Amygdala (tissue), 56 donors: ENCODE results near the gene TEKT3.

ENCODE experiments used
- DNase-seq, 56 donors: peaks; one replicate each; lab custom pipeline; 2025; lab: John Stamatoyannopoulos, UW

The TEKT3 gene

DNA sequence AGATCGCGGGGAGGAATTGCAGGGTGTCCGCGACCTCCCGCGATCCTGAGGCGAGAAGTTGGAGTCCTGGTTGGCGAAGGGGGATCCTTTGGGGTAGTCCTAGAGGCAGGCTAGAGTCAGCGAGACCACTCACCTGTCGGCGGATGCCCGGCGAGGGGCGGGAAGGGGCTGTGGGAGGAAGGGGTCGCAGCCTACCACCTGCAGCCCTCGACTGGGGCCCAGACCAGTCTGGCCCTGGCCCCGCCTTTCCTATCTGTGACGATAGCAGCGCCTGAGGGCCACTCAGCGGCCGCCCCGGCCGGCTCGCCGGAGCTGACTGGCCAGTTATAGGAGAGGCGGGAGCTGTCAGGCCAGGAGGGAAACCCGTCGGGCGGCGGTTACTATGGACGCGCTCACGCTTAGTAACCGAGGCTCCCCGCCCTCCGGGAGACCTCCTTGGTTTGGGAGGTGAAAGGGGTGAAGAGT lies at the start of gene TEKT3:
TSS of gene TEKT3 (minus strand) at position 213 of the 465 bp plus-strand sequence. CDS start 10,012 bp downstream, outside the sequence.
- peak in 52 of 56 donors; percentile 8 to 87 (median 55) for DNase-seq

DNA sequence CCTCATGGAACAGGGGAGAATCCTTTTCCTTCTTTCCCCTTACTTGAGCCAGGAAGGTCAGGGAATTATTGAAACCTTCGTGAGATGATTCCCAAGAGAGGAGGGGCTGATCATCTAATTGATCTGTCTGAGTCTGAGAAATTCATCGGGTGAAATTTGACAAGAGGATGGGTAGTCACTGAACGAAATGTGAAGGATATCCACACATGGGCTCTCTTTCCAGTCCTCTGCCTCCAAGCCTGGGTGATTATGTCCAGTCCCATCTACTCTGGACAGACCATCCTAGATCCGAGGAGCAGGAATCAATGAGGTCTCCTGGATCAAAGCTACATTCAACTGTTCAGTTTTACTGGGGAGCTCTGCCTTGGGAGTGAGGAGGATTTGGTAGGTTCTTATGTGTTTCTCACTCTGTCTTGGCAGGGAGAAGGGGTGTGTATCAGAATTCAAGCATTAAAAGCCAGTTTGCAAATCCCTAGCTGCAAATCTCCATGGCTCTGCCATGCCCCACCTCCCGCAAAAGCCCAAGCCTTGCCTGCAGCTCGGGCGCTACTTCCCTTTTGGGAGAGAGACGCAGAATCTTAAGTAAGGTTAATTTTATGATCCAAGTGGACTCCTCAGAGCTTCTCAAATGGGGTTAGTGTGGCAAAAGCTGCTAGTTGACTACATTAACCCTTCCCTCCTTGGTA lies 47.1 kb upstream of the TEKT3 start:
- DNase-seq, result no peak

DNA sequence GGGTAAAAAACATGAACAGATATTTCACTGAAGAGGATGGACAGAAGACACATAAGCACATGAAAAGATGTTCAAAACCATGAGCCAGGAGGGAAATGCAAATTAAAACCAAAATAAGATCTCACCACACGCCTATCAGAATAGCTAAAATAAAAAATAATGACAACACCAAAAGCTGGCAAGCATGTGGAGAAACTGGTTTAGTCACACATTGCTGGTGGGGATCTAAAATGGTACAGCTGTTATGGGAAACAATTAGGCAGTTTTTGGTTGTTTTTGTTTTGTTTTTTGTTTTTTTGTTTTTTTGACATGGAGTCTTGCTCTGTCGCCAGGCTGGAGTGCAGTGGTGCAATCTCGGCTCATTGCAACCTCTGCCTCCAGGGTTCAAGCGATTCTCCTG lies 44.7 kb upstream of the TEKT3 start:
- no peak for DNase-seq

DNA sequence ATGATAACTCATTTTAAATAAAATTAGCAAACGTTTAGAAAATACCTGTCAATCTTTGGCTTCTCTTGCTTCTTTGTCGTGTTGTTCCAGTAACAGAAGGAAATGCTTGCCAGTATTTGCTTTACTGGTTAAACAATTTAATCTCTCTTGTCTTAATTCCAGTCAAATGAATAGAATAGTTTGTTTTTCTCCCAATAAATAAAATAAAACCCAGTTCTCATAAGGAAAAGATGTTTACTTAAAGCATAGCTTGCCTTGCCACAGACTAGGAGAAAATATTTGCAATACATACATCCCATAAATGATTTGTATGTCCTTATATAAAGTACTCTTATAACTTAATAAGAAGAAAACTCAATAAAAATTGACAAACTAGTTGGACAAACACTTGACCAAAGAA lies 43.9 kb upstream of the TEKT3 start:
- no peak for DNase-seq

DNA sequence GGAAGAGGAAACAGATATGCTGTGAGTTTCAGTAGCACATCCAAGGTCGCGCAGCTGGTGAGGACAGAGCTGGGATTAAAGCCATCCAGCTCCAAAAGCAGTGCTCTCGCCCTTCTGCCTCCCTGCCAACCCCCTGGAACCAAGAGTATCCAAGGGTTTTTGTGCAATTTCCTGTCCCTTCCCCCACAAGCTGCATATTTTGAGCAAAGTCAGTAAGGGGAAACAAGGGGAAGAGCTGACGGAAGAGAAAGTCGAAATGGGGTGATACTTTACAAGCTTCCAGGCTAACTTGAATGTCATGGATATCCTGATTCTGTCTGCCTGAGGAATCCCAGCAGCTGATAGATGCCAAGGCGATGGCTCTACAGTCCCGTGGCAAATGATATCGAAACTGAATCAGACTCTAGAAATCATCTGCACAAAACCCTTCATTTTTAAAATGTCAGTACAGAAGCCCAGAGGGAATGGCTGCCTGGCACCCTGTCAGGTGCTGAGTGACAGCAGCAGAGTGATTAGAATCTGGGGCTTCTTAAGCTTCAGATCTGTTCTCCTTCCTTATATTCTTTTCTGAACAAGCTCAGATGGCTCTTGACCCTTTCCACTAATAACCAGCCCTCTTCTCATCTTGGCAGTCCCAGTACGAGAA lies 42.9 kb upstream of the TEKT3 start:
- DNase-seq, result peak in 27 of 56 donors; percentile 6 to 53 (median 24)

DNA sequence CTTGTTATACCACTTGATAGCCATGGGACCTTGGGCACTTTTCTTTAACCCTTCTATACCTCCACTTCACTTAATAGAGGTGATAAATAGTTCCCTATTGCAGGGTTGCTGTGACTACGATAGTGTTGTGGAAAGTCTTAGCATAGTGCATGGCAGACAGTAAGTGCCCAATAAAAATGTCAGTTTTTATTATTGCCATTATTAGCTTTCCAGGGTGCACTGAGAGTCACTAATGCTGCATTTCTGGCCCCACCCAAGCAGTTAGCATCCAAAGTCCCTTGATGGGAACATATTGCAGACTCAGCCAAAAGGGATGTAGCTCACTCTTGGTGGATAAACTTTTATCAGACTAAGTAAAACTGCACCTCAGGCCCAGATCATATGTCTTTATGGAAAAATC lies 41.5 kb upstream of the TEKT3 start:
- no peak for DNase-seq

DNA sequence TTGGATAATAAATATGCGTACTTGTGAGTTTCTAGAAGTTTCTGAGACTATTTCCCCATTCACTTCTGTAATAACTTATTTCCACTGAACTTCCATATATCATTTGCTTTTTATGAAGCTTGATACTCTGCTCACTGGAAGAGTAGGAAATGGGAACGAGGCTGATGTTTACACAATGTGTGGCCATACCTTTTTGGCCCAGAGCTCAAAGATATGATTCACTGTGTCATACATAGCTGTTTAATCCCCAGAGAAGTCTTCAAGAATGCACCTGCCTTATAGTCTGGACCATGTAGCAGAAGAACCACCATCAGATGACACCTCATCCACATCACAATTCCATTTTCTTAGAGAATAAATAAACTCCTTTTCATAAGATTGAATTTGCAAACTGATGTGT lies 40.3 kb upstream of the TEKT3 start:
- DNase-seq, result no peak

DNA sequence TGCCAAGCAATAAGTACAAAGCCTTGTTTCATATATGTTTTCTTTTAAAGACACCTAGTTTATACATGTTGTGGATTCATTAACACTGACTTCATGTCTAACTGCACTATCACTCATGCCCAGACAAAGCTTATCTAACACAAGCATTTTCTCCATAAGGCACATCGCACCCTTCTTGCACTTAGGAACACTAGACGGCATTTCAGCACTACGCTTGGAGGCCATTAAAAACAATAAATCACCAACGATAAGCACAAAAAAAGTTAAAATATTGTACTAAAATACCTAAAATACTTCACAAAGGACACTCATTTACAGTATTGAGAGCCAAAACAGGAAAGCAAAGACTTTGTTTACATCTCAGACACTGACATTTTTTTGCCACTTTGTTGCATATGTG lies 39.0 kb upstream of the TEKT3 start:
- no peak for DNase-seq

DNA sequence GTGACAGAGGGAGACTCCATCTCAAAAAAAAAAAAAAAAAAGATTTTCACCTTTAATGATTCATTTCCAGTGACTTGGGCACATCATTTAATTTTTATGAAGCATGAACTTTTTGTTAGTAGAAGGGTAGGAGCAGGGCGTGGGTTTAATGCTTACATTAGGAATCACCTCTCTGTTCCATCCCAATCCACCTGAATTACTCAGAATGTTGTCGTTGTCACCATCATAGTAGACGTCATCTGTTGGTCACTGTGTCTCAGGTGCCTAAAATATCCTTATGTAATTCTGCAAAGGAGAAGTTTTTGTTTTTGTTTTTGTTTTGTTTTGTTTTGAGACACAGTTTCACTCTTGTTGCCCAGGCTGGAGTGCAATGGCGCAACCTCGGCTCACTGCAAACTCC lies 38.3 kb upstream of the TEKT3 start:
- DNase-seq, result no peak

DNA sequence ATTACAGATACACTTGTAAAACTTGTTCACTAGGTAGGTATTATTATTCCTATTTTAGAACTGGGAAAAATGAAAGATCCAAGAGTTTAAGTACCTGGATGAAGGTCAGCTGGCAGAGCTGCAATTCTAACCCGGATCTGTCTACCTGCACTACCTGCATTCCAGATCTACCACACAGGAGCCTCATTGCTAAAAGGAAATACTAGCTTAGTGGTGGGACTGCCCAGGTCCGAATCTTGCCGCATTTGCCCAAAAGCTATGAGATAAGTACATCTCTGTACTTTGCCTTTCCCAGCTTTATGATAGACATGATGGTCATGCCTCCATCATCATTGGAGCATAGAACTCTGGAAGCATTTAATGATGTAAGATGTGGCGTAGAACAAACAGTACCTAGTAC lies 36.8 kb upstream of the TEKT3 start:
- DNase-seq, result no peak

DNA sequence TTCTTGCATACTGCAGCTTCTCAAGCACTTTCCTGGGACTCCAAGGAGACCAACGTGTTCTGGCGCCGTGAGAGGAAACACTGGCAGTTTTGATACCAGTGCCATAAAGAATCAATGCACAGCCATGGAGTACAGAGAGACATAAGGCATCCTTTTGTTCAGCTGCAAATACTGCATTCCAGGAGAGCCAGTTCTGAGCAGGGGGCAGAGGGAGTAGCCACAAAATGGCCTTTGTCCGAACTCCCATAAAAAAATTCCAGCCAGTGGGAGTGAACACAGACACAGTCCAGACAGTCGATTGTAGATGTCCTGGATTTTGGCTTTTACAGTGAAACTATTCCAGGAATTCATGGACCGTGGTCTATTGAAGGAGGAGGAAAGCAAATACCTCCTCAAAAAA lies 36.2 kb upstream of the TEKT3 start:
- DNase-seq, result peak in 29 of 56 donors; percentile 5 to 75 (median 40)

DNA sequence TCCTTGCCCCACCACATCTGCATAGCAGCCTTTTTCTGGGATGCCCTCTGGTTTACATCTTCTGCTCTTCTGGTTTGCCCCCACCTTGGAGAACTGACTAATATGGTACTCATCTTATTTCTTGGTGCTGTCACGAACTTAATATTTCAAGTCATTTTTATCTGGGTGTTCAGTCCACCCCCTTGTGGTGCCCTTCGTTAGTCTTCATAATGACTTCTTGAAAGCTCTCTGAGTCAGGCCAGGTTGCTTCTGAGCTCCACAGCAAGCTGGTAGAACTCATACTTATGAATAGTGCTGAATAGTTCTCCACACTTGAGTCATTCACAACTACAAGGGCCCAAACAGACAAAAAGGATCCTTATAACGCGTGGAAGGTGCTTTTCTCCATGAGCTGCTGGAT lies 35.8 kb upstream of the TEKT3 start:
- DNase-seq, result peak in 1 of 56 donors; percentile 38

DNA sequence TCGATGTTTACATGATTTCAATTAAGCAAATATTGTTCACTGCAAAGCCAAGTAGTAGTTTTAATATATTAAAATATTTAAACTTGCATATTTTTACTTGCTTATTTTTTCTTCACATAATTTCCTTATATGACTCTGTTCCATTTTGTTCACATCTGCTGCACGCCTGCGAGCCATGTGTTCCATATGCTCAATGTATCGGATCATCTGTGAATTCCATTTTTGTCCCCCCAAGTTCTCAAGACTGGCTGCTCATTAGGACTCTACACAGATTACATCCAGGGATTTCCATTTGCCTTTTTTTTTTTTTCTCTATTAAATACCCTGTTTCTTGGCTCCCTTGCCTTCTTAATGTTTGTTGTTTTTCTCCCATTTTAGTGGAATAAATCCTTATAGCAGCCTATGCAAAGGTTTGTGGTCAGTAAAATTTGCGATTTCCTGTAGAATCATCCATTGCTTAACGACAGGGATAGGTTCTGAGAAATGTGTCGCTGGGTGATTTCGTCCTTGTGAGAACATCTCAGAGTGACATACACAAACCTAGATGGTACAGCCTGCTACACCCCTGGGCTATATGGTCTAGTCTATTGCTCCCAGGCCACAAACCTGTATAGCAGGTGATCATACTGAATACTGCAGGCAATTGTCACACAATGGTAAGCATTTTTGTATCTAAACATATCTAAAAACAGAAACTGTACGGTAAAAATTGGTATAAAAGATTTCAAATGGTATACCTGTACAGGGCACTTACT lies 30.2 kb upstream of the TEKT3 start:
- DNase-seq, result peak in 2 of 56 donors; percentile 1 to 10

DNA sequence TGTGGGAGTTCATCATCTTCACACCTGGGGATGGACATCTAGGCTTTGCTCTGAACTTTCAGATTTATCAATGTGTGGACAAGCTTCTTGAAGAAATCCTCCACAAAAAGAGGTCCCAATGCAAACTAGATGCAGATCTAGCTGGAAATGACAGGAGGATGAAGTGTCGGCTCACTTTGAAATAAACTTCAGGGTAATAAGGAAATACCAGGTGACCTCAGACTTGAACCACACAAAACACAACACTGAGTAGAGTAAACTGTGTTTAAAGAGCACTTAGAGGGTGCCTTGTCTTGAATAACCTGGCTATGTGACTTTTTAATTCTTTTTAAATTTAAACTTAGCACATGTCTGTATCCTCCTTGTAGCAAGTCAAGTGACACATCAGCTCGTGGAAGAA lies 27.2 kb upstream of the TEKT3 start:
- no peak for DNase-seq

DNA sequence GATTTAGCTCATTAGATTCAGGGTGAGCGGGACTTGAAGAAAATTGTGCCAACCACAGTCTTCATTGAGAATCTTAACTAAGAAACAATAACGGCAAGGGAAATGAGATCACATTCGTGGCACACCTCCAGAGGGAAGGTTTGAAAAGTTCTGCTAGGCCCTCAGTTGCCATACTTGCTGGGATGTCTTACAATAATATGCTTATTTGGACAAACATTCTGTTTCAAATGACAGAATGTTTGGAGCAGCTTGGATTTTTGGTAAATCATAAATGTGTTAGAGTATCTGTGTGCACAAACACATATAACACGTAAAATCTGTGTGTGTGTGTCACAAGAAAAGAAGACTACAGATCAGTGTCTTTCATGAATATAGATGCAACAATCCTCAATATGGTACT lies 24.6 kb upstream of the TEKT3 start:
- DNase-seq, result no peak

DNA sequence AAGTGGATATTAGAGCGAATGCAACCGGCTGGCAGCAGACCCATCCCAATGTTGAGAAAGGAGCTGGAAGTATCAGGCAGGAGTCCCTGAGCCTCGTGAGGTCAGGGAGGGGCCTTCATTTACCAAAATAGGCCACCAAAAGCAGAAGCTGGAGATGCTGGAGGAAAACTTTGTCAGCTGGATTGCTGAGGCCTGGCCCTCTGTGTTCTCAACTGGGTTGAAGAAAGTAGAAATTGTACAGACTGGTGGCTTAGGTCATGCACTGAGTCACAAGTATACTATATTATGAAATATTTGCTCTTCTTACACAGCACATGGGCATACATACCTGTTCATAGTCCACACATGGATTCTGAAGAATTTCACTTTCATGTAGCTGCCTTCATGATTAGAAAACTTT lies 23.2 kb upstream of the TEKT3 start:
- no peak for DNase-seq

DNA sequence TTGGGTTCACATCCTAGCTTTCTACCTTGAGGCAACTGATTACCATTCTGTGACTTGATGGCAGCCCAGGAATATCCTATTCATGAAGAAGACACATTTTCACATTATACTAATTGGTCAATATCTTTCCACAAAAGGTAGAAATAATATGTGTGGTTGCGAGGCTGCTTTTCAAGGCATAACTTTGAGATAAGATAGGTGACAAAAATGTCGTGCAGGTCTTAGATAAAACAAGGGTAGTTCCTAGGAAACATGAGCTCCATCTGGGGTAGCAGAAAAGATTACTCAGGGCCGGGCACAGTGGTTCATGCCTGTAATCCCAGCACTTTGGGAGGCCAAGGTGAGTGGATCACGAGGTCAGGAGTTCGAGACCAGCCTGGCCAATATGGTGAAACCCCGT lies 22.3 kb upstream of the TEKT3 start:
- DNase-seq, result no peak

DNA sequence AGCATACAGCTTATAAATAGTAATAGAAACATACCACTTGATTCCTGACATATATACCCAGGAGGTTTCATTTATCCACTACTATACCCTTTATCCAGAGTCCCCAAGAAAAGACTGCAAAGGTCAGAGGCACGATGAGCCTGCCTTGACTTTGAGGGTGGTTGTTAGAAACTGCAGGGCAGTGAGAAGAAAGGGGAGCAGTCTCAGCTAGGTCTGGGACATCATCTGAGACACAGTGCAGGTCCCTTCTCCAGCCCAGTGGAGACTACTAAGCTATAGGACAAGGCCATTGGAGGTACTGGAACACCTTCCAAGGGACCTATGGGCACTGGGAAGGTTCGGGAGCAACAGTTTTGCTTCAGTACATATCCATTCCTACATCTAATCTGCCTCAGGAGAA lies 20.2 kb upstream of the TEKT3 start:
- DNase-seq, result no peak

DNA sequence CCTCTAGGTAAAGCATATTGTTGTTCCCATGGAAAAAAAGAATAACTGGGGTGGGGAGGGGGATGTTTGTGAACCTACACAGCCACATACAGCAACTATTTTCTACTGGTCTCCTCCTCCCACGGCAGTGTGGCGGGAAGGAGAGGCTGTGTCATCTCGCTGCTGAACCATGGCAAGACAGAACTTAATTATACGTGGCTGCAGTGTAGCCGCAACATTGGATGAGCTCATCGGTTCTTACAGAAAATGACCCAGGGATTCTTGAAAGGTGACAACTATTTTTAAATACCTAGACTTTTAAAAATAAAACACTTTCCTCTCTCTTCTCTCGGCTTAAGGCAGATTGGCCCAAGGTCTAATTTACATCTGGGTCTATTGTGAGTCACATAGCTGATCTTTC lies 19.8 kb upstream of the TEKT3 start:
- no peak for DNase-seq

DNA sequence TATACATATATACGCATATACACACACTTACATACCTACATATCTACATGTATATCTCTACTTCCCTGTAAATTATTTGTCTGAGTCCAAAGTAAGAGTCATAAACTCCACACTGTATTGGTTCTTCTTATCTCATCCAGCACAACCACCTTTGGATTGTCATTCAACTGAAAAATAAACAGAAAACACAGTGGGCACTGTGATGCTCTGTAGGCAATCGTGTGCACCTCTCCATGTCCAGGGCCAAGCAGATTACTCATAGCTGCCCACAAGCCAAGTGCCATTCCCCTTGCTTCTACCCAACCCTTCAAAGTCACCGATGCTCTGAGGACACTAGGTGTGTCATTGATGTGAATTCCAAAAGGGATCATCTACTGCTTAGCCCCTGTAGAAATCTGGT lies 12.9 kb upstream of the TEKT3 start:
- no peak for DNase-seq

DNA sequence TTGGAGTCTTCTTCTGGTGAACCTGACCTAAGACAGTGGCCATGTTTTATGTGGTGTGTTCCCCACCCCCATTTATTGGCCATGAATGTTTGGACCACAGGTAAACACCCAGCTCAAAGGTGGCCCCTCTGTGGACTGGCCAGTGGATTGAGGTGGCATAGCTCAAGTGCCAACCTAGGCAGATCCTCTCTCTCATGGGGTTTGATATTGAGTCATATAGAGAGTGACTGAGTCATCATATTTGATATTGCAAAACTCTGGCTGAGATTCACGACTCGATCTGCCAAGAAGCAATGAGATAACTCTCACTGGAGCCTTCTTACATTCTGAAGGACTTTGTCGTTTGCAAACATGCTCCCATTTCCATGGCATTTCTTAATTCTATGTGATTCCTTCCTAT lies 10.5 kb upstream of the TEKT3 start:
- DNase-seq, result no peak

DNA sequence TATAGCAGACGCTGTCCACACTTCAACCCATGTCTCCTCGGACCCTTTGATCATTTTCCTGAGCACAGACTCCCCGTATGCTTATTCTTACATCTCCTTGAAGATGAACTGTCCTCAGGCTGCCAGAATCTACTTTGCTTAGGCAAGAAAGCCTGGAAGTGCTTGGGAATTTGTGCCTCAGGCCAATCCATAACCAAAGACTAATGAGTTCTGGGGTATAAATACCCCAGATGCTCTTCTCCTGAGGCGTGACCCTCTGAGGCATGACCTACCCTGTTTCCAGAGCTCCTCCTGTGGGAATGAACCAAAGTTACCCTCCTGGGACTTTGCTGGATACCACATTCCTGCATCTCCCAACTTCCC lies 10.1 kb upstream of the TEKT3 start:
- DNase-seq, result no peak
